ENCODE results near the gene ACSL6. TPM values are rescaled to one million over a fixed set of nuclear protein-coding genes. Genes with fewer than 3 reads are reported as not detected.

Gene ACSL6
- total and polyA plus RNA-seq, 10 of the 15 experiments (the other 5 are each of a cell fraction or from before 2014, with no cell fraction given) = 0.06 to 0.53 TPM; not detected in 8

- no peak for ATAC-seq
- no peaks in the 10 kb centered on the region for H4K20me1 ChIP-seq (ENCODE audit: control insufficient read depth, insufficient read depth)
- H3K36me3 ChIP-seq (ENCODE audit: control insufficient read depth in 2 of 2, insufficient read depth in 2 of 2, low read length in 1 of 2) = no peaks in the 10 kb centered on the region
- no peak for DNase-seq (ENCODE audit: low read depth, low spot score)
- H3K4me1 ChIP-seq (ENCODE audit: control insufficient read depth, insufficient read depth, low read length) = no peaks in the 10 kb centered on the region; the same call in 1 of the 2 replicates
- H3K9me3 ChIP-seq (replicated peaks; ENCODE audit: control insufficient read depth, insufficient read depth, low read length) = no peaks in the 10 kb centered on the region
- H3K27me3 ChIP-seq (replicated peaks in 1 of 2; ENCODE audit: control insufficient read depth in 2 of 2, insufficient read depth in 2 of 2, low read length in 1 of 2) = peaks cover 0 to 2% of the 10 kb centered on the region in 2 experiments; a peak in 1 of 4 replicates
- ChIA-PET SMC1A (ENCODE audit: uncharacterized antibody, unreplicated experiment) (interaction anchor here (0.6 to 2.4 kb wide), 3 partner anchors 9 to 483 kb away, joined by 3 to 8 read pairs (median 3); no protein-coding TSS in a partner anchor), RAD21 (ENCODE audit: unreplicated experiment) (interaction anchor here (0.6 kb wide), 1 partner anchor 411 kb away, joined by 3 read pairs; no protein-coding TSS in a partner anchor), CTCF (interaction anchor here (0.8 to 4.6 kb wide), 4 partner anchors 9 to 562 kb away, joined by 3 to 31 read pairs (median 10); no protein-coding TSS in a partner anchor), POLR2A (no interaction called here)
- no peak overlapping the region for H3K27ac ChIP-seq (ENCODE audit: control insufficient read depth, insufficient read depth)
- H2AFZ ChIP-seq (ENCODE audit: control insufficient read depth, low read depth, low read length) = no peak overlapping the region
- H3K4me2 ChIP-seq (ENCODE audit: control insufficient read depth, insufficient read depth) = no peak overlapping the region
- intact Hi-C loops (cut with micrococcal nuclease; ENCODE audit: unreplicated experiment) (no loop called here), in situ Hi-C loops (cut with MboI) (no loop called here)
- H3K9ac ChIP-seq (ENCODE audit: control insufficient read depth, insufficient read depth, low read length) = no peak overlapping the region
- no peaks in the 10 kb centered on the region for H3K79me2 ChIP-seq (ENCODE audit: control insufficient read depth, insufficient read depth, low read length)
- FAIRE-seq = no peak
- H3K4me3 ChIP-seq = no peak overlapping the region
- 20% methylated on average over 2 of the region's 2 CpGs for WGBS (ENCODE audit: insufficient coverage, insufficient replicate concordance, low lambda C conversion rate, missing lambda C conversion rate)
- BruUV-seq (replicated peaks) = no TSS peak
- TF ChIP-seq RELA (IDR thresholded peaks at IDR 0.05; ENCODE audit: borderline replicate concordance, partially characterized antibody) (no peak), HDAC2 (IDR thresholded peaks at IDR 0.05) (no peak), IRF4 (IDR thresholded peaks at IDR 0.05; ENCODE audit: low read depth, low read length) (no peak), HSF1 (IDR thresholded peaks at IDR 0.05; ENCODE audit: low read depth, low read length) (no peak), RELB (IDR thresholded peaks at IDR 0.05; ENCODE audit: low read depth) (no peak), SUZ12 (IDR thresholded peaks at IDR 0.05; ENCODE audit: unreplicated experiment) (no peak), GATAD2B (conservative IDR thresholded peaks at IDR 0.05; ENCODE audit: low read depth) (no peak), MAX (IDR thresholded peaks at IDR 0.05; ENCODE audit: low read depth, low read length) (no peak)
- TF ChIP-seq, protein P1, sequence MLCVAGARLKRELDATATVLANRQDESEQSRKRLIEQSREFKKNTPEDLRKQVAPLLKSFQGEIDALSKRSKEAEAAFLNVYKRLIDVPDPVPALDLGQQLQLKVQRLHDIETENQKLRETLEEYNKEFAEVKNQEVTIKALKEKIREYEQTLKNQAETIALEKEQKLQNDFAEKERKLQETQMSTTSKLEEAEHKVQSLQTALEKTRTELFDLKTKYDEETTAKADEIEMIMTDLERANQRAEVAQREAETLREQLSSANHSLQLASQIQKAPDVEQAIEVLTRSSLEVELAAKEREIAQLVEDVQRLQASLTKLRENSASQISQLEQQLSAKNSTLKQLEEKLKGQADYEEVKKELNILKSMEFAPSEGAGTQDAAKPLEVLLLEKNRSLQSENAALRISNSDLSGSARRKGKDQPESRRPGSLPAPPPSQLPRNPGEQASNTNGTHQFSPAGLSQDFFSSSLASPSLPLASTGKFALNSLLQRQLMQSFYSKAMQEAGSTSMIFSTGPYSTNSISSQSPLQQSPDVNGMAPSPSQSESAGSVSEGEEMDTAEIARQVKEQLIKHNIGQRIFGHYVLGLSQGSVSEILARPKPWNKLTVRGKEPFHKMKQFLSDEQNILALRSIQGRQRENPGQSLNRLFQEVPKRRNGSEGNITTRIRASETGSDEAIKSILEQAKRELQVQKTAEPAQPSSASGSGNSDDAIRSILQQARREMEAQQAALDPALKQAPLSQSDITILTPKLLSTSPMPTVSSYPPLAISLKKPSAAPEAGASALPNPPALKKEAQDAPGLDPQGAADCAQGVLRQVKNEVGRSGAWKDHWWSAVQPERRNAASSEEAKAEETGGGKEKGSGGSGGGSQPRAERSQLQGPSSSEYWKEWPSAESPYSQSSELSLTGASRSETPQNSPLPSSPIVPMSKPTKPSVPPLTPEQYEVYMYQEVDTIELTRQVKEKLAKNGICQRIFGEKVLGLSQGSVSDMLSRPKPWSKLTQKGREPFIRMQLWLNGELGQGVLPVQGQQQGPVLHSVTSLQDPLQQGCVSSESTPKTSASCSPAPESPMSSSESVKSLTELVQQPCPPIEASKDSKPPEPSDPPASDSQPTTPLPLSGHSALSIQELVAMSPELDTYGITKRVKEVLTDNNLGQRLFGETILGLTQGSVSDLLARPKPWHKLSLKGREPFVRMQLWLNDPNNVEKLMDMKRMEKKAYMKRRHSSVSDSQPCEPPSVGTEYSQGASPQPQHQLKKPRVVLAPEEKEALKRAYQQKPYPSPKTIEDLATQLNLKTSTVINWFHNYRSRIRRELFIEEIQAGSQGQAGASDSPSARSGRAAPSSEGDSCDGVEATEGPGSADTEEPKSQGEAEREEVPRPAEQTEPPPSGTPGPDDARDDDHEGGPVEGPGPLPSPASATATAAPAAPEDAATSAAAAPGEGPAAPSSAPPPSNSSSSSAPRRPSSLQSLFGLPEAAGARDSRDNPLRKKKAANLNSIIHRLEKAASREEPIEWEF (IDR thresholded peaks at IDR 0.05; ENCODE audit: insufficient replicate concordance, low read depth, low read length) = no peak
These were observed 12.4 kb downstream of the ACSL6 start for GRCh38 chr5:131999041-131999440.
